ENCODE results near the gene KCNG2.

KCNG2 gene

DNA sequence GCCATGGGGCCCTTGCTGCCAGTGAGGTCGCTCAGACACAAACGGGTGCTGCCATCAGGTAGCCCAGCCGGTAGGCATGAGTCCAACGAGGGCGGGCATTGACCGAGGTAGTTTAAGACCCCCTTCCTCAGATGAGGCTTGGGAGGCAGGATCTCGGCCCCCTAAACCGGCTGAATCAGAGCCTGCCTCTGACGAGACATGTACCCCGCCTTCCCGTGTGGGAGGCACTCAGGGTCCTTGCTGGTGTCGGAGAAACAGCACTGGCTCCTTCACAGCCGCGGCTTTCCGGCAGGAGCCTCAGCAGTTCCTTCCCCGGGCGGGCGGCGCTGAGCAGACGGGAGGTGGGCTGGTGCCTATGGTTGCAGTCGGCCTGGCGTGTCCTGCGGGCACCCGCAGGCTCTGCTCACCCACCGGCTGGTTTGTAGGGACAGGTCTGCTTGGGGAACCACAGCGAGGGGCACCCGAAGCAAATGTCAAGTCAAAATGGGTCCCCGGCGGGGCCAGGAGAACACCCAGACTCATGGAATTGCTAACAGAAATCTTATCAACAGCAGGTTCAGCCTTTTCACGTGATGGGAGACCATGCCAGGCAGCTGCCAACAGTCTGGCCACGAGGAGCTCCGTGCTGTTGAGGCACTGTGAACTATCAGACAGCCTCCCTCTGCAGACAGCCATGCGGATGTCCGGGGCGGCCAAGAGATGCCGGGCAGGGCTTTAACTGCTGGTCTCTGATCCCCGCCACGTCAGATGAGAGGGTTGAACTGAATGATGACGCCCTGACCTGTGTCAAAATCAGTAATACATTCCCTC, 2.8 kb downstream of the KCNG2 start:
- no peak for DNase-seq

DNA sequence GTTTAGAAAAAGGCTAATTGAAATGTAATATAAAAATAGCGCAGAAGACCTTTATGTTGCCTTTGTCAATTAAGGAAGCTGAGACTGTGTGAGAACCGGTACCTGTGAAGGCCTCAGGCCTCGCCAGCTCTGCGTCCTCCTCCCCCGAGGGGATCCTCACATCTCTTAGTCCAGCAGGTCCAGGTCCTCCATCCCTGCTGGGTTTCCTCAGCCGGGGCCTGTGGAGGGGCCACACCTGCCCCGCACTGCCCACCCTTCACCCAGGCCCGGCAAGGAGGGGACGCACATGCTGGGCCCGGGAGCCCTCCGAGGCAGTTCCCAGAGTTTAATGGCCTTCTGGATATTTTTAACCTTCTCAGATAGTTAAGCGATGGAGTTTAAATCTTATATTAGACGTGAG, 3.5 kb downstream of the KCNG2 start:
- no peak for DNase-seq

- no peak for DNase-seq
Measured at GRCh38 chr18:79801641-79802040, 3.9 kb downstream of the KCNG2 start.

DNA sequence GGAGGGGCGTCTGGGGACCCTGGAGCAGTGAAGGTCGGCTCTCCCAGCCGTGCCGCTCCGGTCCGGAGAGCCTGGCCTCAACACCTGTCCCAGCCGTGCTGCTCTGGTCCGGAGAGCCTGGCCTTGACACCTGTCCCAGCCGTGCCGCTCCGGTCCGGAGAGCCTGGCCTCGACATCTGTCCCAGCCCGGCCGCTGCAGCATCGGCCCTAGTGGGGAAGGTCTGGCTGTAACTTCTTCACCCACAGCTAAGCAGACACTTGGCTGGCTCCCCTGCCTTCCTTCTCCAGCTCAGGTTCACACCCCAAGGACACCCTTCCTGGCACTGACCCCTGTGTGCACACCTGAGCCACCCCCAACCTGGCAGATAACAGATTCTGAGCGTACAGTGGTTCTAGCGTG, 4.6 kb downstream of the KCNG2 start:
- DNase-seq = no peak

- no peak for DNase-seq
Measured at GRCh38 chr18:79803611-79804051, 5.9 kb downstream of the KCNG2 start.

DNA sequence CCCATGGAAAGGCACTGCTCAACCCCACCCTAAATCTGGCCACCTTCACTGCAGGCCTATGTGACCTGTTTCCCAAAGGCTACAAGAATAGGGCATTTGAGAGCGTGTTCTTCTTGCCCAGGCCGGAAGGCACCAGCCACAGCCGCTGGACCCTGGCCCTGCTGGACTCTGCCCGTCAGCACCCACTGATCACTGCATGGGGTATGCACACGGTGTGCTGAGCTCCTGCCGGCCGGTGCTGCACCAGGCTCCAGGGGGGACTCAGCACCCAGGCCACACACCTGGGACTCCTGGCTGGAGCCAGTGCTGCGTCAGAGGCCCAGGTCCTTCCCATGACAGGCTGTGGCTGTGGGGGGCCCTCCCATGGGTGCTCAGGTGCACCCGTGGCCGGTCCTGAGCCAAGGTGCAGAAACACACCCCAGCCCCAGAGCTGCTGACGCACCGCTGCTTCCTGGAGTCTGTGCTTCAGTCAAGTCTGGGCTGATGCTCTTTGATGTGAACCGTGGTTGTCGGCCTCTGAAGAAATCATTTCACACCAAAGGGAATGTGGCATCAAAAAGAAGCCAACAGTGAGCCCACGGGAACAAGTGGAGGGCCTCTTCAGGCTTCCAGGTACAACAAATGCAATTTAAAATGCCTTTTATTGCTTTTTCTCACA, 6.5 kb downstream of the KCNG2 start:
- no peak for DNase-seq

GRCh38 chr18:79805211-79805887, 7.6 kb downstream of the KCNG2 start:
- no peak for DNase-seq

DNA sequence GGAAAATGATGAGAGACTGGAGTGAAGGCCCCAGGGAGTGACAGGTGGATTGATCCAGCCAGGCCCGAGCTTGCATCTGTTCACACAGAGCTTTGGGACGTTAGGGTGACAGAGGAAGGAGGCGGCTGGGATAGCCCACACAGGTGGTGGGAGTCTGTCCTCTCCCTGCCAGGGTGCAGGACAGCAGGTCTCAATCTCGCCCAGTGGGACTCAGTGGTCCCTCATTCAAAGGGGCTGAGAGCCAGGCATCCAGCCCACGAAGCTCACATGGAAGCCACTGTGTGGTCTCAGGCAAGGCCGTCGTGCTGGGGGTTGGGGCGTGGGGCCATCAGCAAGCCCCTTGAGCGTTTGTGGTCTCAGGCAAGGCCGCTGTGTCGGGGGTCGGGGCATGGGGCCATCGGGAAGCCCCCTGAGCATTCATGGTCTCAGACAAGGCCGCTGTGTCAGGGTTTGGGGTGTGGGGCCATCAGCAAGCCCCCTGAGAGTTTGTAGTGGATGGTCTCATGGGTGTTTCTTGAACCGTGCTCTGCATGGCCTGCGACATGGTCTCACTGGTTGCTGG, 8.3 kb downstream of the KCNG2 start:
- no peak for DNase-seq

GRCh38 chr18:79806976-79807841, 9.5 kb downstream of the KCNG2 start:
- DNase-seq = no peak

GRCh38 chr18:79809482-79810192, 11.9 kb downstream of the KCNG2 start:
- DNase-seq = no peak

DNA sequence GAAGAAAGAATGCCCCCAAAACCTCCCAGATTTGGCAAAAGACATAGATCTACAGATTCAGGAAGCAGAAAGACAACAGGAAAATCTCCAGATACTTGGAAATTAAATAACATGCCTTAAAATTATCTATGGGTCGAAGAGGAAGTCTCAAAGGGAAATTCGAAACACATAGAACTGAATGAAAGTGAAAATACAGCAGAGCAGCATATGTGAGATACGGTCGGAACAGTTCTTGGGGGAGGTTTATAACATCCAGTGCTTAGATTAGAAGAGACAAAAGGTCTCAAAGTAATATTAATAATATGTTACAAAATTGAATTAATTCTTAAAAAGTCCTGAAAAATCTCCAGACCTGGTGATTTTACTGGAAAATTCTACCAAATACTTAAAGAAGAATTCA, 14.3 kb downstream of the KCNG2 start:
- no peak for DNase-seq

- DNase-seq = no peak
Measured at GRCh38 chr18:79814373-79814772, 16.6 kb downstream of the KCNG2 start.

DNA sequence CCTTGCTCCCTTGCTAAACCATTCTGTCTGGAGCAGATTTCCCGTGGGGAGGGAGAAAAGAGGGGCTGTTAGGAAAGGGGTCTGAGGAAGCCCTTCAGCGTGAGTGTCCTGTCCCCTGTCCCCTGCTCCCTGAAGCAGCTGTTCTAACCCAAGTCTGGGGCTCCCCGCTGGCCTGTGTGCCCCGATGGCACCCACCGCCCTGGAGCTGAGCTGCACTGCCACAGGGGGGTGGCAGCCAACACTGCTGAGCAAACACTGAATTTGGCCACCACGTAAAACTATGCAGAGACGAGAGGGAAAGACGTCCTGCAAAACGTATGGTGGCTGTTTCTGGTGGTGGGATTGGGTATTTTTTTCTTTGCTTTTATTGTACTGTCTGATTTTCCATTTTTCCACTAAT, 17.9 kb downstream of the KCNG2 start:
- DNase-seq = no peak

- DNase-seq = no peak
Measured at GRCh38 chr18:79816092-79816491, 18.4 kb downstream of the KCNG2 start.

DNA sequence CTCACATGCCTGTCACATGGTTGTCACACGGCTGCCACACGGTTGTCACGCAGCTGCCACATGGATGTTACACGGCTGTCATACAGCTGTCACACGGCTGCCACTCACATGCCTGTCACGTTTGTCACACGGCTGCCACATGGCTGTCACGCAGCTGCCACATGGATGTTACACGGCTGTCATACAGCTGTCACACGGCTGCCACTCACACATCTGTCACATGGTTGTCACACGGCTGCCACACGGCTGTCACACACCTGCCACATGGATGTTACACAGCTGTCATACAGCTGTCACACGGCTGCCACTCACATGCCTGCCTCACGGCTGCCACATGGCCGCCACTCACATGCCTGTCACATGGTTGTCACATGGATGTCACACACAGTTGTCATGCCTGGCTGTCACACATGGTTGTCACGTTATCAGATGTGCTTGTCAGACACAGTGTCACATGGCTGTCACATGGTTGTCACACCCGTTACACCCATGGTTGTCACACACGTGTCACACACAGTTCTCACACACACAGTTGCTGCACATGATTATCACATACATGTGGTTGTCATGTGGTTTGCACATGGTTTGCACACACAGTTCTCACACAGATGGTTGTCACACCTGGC, 19.4 kb downstream of the KCNG2 start:
- DNase-seq = no peak

- DNase-seq = no peak
Measured at GRCh38 chr18:79817607-79817998, 19.9 kb downstream of the KCNG2 start.

DNA sequence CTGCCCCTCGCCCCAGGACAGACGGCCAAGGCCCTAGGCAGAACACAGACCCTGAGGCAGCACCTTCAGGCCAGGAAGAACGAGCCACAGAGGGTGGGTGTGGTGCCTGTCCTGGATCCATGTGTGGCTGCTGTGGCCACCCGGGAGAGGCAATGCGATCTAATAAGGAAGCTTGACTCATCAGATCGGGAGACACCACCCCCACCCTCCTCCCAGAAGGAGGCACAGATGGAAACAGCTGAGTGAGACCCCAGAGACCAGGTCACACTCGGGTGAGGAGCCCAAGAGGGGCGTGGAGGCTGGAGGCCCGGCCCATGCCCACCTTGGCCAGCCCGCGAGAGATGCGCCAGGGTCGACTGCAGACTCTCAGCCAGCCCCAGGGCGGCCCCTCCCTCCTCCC, 20.3 kb downstream of the KCNG2 start:
- no peak for DNase-seq

DNA sequence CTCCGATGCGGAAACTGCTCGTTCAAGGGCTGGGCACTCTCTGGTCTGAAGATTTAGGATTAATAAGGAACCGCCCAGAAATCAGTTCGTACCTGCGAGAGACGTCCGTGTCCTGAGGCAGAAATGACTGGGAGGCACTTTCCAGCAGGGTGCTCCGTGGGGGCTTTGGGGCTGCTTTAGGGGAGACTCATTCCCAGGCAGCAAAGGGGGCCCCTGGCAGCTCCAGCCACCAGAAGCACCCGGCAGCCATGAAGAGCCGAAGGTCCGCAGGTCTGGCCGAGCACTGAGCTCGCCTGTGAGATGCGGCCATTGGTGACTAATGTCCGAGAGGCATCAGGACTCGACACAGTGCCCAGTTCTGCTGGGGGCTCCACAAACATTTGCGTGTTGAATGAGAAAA, 20.9 kb downstream of the KCNG2 start:
- DNase-seq = no peak

GRCh38 chr18:79819064-79819967, 21.6 kb downstream of the KCNG2 start:
- no peak for DNase-seq

DNA sequence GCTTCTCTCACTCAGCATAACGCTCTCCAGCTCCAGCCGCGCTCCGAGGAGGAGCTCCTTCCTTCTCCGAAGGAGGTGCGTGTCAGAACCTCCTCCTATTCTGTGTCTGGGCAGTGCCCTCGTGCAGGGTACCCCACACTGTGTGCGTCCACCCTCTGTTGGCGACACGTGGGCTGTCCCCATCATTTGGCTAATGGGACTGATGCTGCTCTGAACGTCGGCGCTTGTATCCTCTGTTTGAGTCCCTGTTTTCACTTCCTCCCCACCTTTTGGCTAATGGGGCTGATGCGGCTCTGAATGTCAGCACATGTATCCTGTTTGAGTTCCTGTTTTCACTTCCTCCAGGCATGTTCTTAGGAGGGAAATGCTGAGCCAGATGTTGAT, 22.2 kb downstream of the KCNG2 start:
- DNase-seq = no peak

All from COR-L47 (cell line).